ENCODE data around the gene NKX1-1.

DNA sequence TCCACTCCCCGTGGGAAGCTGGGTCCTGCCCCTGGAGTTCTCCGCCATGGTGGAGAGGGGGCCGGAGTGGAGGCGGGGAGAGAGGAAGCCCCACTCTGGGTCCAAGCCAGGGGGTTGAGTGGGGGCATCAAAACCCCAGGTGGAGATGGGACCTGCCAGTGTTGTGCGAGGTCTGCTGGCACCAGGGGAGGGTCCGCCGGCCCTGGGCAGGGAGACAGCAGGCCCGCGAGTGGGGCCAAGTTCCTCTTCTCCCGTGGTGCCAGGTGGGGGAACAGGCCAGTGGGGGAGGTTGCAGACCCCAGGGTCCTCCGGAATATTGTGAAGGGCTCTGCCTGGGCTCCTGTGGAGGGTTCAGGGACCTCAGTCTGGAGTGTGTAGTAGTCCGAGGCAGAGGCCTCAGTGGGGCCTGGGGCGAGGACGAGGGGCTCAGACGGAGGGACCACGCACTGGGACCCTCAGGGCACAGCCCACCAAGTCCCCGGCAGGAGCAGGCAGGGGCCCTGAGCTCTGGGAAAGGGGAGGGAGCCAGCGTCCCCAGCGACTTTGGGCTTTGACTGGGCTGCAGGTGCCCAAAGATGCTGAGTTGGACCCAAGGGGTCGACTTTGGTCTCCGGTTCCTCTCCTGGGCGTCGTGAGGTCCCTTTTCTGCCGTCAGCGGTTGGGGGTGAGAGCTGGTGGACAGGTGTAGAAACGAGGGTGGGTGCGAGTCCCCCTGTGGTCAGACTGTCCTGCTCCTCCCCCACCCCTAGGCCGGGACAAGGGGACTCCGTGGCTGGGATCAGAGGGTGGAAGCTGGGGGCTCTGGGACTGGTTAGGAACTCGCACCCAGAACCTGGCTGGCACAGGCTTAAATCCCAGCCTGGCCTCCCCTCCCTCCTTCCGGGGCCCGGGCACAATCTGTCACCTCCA lies 43.8 kb upstream of the NKX1-1 start:
- TF ChIP-seq POLR2AphosphoS5 (IDR thresholded peaks at IDR 0.05; ENCODE audit: low read depth, low read length) (no peak), TCF7L2 (IDR thresholded peaks at IDR 0.05; ENCODE audit: low read depth, low read length) (no peak)
